HT-29 (cell line): ENCODE data around the gene RLN3. TPM values are rescaled to one million over a fixed set of nuclear protein-coding genes. Genes with fewer than 3 reads are reported as not detected.
"Not testable (repeated sequence)": the region's sequence is repeated elsewhere in the genome, so short reads cannot be mapped to it uniquely, and the experiment has no call there.

ENCODE experiments used
- DNase-seq: peaks from one replicate; pipeline ENCODE4 v3.0.0-alpha.2; 2015; ENCODE audit warnings: low spot score
- total RNA-seq: library from RNA; depleted of rRNA; stranded (reverse); fragments of >200 nt; shearing (Covaris generic); gene quantifications from 2 replicates; pipeline ENCODE4 v1.2.3, GENCODE V29; 2014

The RLN3 gene
- total RNA-seq, 1 experiment from 2014 or later = not detected

GRCh38 chr19:14021474-14021873 lies 6.5 kb upstream of the RLN3 start:
- no peak for DNase-seq

- DNase-seq = no peak
These were observed 5.5 kb upstream of the RLN3 start for GRCh38 chr19:14022469-14022868.

GRCh38 chr19:14023404-14024235 lies 4.3 kb upstream of the RLN3 start:
- peak; percentile 47 for DNase-seq

GRCh38 chr19:14026652-14027192 lies 1.2 kb upstream of the RLN3 start:
- DNase-seq = not testable (repeated sequence)

- DNase-seq = no peak
These were observed 953 bp downstream of the RLN3 start for GRCh38 chr19:14028901-14029300.

- no peak for DNase-seq
These were observed 3.2 kb downstream of the RLN3 start for GRCh38 chr19:14030997-14031718.

GRCh38 chr19:14031719-14032480 lies 4.0 kb downstream of the RLN3 start, which contains the start of gene IL27RA:
Gene IL27RA, plus strand, starts transcription at chr19:14031762. Its CDS starts 111 bp downstream, at chr19:14031873.
- DNase-seq = peak; percentile 28

- no peak for DNase-seq
These were observed 6.0 kb downstream of the RLN3 start for GRCh38 chr19:14033946-14034345.

- not testable (repeated sequence) for DNase-seq
These were observed 7.2 kb downstream of the RLN3 start for GRCh38 chr19:14035159-14035558.

GRCh38 chr19:14035706-14036105 lies 7.8 kb downstream of the RLN3 start:
- no peak for DNase-seq

- DNase-seq = no peak
These were observed 11.2 kb downstream of the RLN3 start for GRCh38 chr19:14039181-14039580.

- DNase-seq = peak; percentile 82
These were observed 15.0 kb downstream of the RLN3 start for GRCh38 chr19:14042659-14043608.

- DNase-seq = not testable (repeated sequence)
These were observed 19.9 kb downstream of the RLN3 start for GRCh38 chr19:14047866-14048265.

- peak; percentile 63 for DNase-seq
These were observed 20.6 kb downstream of the RLN3 start for GRCh38 chr19:14048443-14049153.

GRCh38 chr19:14050512-14050911 lies 22.6 kb downstream of the RLN3 start:
- no peak for DNase-seq

GRCh38 chr19:14050961-14051360 lies 23.0 kb downstream of the RLN3 start:
- not testable (repeated sequence) for DNase-seq

- no peak for DNase-seq
These were observed 24.0 kb downstream of the RLN3 start for GRCh38 chr19:14051980-14052379.

- DNase-seq = no peak
These were observed 24.5 kb downstream of the RLN3 start for GRCh38 chr19:14052470-14052869.

- DNase-seq = no peak
These were observed 25.1 kb downstream of the RLN3 start for GRCh38 chr19:14053032-14053431.

- DNase-seq = no peak
These were observed 25.6 kb downstream of the RLN3 start for GRCh38 chr19:14053500-14053899.
